Measurements from ENCODE around the gene FAM124A.

Gene FAM124A

GRCh38 chr13:51332566-51333361, 110.6 kb downstream of the FAM124A start:
- Mint-ChIP-seq H3K4me1 (ENCODE audit: low read depth) (peaks cover 18% of the 10 kb centered on the region), H3K27me3 (no peaks in the 10 kb centered on the region), H3K27ac (no peak overlapping the region), H3K4me3 (no peak overlapping the region), H3K9me3 (ENCODE audit: low read depth) (no peaks in the 10 kb centered on the region), H3K36me3 (peaks cover 2% of the 10 kb centered on the region)

DNA sequence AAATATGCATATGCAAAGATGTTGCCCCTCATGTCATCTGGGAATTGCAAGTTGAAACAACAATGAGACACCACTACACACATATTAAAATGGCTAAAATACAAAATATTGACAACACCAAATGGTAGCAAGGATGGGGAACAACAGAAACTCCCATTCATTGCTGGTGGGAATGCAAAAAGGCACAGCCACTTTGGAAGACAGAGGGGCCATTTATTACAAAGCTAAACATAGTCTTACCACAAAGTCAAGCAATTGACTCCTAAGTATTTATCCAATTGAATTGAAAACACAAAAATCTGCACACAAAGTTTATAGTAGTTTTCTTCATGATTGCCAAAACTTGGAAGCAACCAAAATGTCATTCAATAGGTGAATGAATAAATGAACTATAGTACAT, 111.2 kb downstream of the FAM124A start:
- peaks cover 2% of the 10 kb centered on the region for H3K36me3 Mint-ChIP-seq
- no peak overlapping the region for H3K4me3 Mint-ChIP-seq
- no peak overlapping the region for H3K27ac Mint-ChIP-seq
- H3K4me1 Mint-ChIP-seq (ENCODE audit: low read depth) = peaks cover 18% of the 10 kb centered on the region
- no peaks in the 10 kb centered on the region for H3K9me3 Mint-ChIP-seq (ENCODE audit: low read depth)
- no peaks in the 10 kb centered on the region for H3K27me3 Mint-ChIP-seq

GRCh38 chr13:51333826-51334225, 111.6 kb downstream of the FAM124A start:
- H3K4me3 Mint-ChIP-seq = no peak overlapping the region
- H3K9me3 Mint-ChIP-seq (ENCODE audit: low read depth) = no peaks in the 10 kb centered on the region
- H3K36me3 Mint-ChIP-seq = peaks cover 2% of the 10 kb centered on the region
- no peaks in the 10 kb centered on the region for H3K27me3 Mint-ChIP-seq
- no peak overlapping the region for H3K27ac Mint-ChIP-seq
- peaks cover 18% of the 10 kb centered on the region for H3K4me1 Mint-ChIP-seq (ENCODE audit: low read depth)

Data from activated naive CD8-positive, alpha-beta T cell (primary cell).